GM19351 (cell line): Measurements from ENCODE around the gene TMTC2.
A peak's percentile ranks its signal among the peaks of the same experiment; 100 is the strongest.

Experiments used
- ATAC-seq: cut with Tn5 transposase; IDR thresholded peaks from one replicate; pipeline ENCODE4 v1.9.1; 2021; ENCODE audit warnings: mild to moderate bottlenecking, moderate library complexity; ENCODE audit not compliant: unreplicated experiment

TMTC2 gene

DNA sequence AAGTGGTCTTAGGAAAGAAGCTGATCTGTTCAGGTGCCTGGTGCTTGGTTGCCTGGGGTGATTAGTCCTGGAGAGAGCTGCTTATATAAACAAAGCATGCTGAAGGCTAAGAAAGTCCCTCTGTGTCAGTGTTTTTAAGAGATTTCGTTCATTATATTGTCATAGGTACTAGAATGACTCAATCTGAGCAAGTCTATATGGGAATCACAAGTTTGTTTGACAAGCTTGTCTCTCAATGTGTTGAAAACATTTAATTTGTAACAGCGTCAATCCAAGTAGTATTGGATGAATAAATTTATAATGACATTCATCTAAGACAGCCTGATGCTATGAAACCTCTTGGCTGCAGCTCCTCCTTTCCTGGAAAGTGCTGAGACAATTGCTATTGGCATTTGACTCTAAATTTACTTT is 256.3 kb downstream of the TMTC2 start:
- peak; percentile 60 for ATAC-seq

DNA sequence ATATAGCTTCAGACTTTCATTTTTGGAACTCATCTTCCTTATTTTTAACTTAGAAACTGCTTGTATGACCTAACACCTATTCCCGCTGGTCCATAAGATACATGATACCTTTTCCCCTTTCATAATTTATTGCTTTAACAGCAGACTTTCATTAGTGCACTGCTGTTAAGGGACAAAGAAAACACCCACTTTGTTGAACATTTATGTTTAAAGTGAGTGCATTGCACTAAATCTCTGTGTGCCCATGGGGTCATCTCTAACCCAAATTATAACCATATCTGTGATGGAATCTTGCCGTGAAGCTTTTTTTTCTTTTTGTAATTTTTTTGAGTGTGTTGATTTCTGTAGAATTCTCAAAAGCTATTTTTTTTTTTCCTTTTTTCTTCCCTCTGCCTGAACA is 261.8 kb downstream of the TMTC2 start:
- ATAC-seq, result no peak

DNA sequence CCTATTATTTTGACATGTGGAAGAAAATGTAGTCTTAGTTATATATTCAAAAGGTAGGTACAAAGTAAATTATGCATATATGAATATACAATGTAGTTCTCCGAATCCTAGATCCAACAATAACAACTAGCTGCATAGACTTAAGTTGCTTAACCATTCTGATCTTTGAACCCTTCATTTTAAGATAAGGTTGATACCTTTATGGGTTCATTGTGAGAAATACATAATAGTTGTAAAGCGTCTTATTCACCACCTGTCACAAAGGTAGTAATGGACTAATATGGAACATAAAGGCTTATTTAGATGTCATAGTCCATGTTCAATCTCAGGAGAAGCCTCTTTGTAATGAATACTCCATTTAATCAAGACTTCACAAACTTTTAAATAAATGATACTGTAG is 263.6 kb downstream of the TMTC2 start:
- ATAC-seq, result no peak

DNA sequence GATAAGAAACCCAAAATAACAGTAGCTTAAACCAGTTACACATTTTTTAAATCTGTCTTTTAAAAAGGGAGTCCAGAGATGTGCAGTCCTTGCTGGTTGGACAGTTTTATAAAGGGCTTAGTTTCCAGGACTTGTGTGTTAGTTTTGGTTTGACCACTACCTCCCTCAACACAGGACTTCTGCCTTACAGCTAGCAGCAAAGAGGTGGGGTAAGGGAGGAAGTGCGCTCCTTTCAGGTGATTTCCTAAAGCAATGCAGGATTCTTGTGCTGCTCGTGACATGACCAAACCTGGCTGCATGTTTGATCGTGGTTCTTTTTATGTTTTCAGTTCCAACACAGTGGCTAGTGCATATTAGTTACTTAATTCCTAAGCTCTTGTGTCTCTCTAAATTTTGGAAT is 266.2 kb downstream of the TMTC2 start:
- no peak for ATAC-seq

DNA sequence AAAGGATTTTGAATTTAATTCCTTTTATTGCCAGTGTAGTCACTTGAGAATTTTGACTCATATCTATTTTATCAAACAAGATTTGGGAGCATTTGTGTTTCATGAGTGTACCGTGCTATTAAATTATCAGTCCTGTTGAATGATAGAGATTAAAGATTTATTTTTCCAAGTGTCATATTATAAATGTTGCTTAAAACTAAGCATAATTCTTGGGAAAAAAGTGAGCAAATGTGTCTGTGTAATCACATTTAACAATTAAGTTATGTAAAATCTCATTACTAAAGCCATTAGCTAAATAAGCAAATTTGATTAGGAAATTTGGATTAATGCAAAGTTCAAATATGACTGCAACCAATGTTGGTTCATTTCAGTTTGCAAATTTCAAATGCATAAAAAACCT is 266.7 kb downstream of the TMTC2 start:
- no peak for ATAC-seq

DNA sequence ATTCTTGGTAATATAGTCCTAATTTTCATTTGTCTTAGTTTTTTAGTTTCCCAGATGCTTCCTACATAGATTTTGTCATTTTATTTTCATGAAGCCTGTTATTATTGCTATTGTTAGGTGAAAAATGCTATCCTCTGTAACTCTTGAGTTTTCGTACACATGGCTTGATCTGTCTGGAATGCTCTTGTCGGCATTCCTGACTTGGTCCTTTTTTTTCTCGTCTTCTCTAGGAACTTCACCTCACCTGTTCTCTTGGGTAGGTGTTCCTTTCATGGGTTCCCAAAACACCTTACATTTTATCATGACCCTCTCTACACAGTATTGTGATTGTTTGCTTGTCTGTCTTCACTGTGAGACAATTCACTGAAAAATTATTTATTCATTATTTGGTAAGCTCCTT is 267.4 kb downstream of the TMTC2 start:
- no peak for ATAC-seq

DNA sequence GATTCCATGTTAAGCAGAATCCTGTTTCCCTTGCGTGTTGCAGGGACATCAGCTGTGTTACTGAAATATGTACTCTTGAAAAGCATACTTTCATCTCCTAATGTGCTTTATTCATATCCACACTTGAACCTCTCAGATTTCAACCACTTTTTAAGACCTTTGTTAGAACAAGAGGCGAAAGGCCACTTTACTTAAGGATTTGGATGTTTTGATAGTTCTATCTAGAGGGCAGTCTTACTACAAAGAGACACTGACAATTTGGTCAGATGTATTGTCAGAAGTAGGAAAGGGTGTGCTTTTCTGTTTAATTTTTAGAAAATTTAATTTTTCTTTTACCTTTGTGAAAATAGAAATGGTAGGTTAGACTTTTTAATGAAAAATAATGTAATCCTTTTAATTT is 267.9 kb downstream of the TMTC2 start:
- no peak for ATAC-seq

DNA sequence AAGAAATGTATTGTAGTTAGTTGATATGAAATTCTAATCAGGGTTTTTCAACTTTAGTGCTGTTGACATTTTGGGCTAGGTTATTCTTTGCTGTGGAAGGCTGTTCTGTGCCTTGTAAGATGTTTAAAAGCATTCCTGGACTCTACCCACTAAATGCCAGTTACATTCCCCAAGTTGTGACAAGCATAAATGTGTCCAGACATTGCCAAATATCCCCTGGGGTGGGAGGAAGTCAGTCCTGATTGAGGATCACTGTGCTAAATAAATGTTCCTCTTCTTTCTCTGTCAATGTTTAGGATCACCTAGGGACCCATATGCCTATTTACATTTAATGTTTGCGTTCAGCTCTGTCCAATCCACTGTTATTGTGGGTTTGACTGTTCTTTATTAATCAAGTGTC is 268.3 kb downstream of the TMTC2 start:
- no peak for ATAC-seq

DNA sequence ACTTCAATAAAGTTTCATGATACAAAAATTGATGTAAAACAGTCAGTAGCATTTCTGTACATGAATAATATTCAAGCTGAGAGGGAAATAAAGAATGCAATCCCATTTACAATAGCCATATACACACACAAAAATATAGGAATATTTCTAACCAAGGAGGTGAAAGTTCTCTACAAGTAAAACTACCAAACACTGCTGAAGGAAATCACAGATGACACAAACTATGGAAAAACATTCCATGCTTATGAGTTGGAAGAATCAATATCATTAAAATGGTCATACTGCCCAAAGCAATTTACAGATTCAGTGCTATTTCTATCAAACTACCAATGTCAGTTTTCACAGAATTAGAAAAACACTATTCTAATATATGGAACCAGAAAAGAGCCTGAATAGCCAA is 272.3 kb downstream of the TMTC2 start:
- ATAC-seq, result no peak

DNA sequence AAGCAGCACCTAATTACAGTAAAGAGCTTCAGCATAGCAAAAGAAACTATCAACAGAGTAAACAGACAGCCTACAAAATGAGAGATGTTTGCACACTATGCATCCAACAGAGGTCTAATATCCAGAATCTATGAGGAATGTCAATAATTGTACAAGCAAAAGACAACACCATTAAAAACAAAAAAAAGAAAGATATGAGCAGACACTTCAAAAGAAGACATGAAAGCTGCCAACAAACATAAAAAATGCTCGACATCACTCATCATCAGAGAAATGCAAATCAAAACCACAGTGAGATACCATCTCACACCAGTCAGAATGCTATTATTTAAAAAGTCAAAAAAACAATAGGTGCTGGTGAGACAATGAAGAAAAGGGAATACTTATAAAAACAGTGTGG is 273.1 kb downstream of the TMTC2 start:
- peak; percentile 63 for ATAC-seq

DNA sequence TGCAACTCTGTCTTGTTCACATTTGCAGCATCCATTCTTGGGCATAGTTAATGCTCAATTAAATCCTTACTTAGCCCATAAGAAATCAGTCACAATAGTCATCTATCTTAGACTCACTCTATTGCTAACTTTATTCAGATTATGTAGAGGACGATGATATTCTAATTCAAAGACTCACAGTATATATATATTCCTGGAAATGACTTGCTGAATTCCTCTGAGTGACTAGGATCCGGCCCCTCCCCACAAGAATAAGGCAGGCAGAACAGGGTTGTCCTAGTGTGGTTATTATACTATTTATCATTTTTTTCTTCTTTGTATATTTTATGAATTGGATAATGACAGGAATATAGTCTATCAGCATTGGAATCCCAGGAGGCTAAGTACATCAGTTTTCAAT is 275.1 kb downstream of the TMTC2 start:
- no peak for ATAC-seq

DNA sequence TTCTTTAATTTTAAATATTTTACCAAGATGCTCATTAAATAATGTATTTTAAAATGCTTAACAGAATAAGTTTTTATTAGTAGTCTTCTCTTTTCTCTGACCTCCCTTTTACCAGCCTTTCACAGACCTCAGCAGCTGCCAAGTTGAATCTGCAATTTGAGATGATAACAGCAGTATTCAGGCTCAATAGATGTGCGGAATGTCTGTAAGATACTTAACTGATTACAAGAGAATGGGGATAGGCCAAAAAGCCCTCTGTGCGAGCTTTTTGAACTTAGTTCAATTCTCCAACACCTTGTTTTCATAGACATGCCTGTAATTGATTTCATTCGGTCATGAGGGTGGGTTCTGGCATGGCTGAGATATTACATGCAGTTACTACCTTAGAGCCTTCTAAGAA is 277.2 kb downstream of the TMTC2 start:
- no peak for ATAC-seq

DNA sequence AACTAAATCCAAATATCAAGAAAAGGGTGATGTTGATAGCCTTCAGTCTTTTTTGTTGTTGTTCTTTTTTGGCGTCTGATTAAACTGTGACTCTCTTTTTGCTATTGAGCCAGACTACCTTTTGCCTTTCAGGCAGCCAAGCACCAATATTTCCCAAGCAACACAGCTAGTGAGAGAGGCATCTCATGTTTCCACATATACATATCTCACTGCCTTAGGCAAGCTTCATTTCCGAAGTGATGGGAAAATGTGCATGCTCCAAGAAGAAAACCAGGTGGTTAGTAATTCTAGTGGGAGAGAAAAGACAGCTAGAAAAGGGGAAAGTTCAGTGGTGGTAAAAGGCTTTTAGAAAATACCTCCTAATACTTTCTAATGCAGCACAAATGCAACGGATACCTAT is 277.7 kb downstream of the TMTC2 start:
- ATAC-seq, result no peak

DNA sequence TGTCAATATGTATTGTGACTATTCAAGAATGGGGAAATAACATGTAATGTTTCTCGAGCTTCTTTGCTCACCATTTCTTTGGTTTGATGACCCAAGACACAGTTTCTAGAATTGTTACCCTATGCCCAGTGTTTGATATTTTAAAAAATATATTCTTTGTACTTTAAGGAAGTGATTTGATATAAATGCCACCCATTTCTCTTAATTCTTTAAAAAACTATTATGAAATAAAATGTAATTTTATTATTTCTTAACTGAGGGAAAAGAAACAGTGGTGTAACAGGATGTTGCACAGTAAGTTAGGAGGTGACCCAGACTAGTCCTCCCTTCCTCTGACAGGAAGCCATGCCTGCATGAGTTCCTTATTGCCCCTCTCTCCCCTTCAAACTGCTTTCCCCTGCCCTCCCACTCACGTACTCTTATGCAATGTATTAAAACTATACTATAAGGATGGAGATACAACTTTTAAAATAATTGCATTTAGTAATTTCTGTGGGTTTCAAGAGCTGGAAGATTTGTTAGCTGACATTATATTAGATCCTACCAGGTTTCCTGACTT is 279.4 kb downstream of the TMTC2 start:
- no peak for ATAC-seq

DNA sequence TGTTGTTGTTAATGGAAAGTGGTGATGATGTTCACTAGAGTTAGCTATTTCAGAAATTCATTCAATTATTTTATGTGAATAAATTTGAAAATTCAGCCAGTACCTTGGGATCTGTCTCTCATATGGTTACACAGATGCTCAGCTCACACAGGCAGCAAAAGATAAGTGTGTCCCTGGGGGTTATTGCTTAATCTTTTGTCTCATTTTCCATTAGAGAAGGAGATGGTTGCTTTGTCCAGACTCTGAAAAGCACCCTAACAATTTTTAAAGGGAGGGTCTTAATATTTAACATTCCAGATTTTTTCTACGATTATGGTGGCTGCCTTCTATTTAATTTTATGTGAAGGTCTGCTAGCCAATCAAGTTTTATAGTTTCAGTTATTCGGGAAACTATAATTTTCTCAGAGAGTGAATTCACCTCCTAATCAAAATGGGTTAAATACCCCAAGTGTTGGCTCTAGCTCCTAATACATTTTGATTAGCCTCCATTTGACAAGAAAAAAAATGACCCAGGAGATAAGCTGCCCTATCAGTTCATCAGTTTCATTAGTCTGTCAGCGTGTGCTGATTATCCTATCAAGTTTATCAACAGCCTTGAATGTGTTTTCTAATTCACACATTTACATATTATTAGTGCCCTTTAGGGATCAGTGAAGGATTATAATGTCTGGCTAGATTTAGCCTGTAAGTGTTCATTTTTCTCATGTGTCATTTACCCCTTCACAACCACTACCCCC is 282.1 kb downstream of the TMTC2 start:
- ATAC-seq, result no peak

DNA sequence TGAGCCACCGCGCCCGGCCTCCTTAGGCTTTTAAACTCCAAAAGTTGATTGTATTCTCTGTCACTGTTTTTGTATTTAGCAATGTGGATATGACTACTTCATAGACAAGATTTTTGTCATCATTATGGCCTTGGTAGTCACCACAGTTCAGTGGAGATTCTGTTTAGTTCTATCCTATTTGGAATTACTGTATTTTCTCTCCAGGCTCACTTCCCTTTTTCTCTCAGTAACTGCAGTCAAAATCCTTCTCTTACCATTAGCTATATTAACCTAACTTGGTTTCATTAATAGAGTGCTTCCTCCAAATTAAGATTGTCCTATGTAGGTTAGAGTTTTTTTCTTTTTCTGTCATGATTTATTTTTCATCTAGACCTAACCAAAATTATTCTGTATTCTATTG is 283.9 kb downstream of the TMTC2 start:
- ATAC-seq, result no peak

DNA sequence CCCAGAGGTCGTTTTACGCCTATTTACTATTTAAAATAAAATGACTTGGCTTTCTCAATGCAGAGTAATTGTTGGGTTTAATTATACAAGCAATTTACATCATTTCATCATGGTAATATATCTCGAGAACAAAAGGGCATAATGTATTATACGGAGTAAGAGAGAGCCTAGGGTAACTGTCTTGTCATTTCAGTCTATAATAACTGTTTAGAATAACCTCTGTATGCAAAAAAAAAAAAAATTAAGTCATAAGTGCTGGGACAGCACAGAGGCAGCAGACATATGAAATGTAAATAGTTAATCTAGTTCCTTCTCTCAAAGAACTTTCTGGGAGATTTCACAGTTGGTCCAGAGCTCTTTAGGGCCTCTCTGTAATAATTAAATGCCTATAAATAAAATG is 284.9 kb downstream of the TMTC2 start:
- ATAC-seq, result no peak

DNA sequence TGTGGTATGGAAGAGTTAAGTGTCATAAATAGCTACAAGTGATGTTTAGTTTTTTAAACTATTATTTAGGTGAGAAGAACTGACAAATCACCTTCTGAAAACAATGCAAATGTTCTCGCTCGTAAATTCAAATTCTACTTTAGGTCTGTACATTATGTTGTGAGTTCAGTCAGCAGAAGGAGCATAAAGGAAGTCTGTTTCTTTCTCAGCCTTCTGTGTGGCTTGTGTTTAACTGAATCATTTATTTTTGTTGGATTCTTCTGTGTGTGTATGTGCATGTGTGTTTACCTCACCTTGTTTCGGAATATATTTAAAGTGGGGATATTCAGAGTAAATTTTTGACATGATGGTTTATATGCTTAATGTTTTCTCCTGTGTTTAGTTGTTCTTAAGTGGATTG is 285.9 kb downstream of the TMTC2 start:
- no peak for ATAC-seq

DNA sequence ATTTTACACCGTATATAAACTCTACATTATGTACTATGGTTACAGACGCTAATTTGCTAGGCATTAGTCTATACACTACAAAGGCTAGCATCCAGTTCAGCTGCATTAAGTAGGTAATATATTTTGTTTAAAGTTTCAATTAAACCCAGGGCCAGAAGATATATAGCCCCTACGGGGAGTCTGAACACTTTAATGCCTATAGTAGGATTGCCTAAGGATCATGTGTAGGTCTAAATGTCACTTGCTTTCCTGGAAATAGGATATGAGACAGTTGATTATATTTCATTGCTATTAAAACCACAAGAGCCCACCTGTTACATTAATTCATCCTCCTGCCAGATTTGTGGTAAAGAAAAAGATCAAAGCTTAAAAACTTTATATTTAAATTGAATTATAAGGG is 286.9 kb downstream of the TMTC2 start:
- no peak for ATAC-seq

DNA sequence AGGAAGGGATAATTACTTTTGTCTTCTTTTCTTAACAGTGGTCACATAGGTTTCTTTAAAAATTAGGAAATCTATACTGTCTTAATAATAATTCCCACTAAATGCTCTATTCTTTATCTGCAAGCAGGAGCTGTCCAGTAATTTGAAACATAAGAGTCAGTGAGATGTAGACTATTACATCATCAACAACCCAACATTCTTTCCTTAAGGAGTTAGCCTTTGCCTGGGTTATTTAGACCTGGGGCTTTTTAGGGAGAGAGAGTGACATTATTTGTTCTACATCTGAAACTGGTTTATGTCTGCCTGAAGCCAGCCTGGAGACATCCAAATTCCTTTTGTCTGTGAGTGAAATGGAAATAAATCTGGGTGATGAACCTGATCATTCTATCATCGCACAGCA is 294.4 kb downstream of the TMTC2 start:
- no peak for ATAC-seq

DNA sequence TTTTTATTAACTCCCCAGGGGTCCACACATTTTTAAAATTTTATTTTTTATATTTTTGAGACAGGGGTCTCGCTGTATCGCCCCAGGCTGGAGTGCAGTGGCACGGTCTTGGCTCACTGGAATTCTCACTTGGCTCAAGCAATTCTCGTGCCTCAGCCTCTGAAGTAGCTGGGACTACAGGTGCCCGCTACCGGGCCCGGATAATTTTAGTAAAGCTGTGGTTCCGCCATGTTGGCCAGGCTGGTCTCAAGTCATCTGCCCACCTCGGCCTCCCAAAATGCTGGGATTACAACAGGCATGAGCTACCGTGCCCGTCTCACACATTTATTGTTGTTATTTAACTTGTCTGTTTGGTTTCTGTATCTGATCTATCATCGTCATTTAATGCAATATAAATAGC is 307.4 kb downstream of the TMTC2 start:
- ATAC-seq, result no peak

DNA sequence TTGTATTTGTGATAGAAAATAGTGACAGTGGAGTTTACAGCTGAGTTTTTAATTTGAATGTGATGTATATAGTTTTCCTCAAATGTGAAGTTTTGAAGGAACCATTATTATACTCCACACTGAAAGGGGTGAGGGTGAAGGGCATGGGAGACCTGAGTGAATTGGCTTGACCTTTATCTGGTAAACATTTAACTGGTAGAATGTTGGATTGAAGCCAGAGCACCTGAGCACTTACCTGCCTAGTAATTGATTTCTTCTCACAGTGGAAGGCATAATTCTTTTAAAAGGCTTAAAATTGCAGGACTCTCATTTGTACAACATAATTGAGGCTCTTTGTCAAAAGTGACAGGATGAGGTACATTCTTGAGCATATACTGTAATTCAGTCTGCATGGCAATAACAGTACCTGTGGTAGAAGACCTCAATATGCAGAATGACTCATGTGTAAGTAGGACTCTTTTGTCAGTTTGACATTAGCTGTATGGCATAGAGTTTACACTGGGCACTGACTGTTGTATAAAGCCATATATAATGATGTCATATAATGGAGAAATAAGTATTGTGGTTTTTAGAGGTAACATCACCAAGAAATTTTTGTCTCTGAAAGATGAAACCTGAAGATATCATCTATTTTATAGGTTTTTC is 309.6 kb downstream of the TMTC2 start:
- peak; percentile 90 for ATAC-seq

DNA sequence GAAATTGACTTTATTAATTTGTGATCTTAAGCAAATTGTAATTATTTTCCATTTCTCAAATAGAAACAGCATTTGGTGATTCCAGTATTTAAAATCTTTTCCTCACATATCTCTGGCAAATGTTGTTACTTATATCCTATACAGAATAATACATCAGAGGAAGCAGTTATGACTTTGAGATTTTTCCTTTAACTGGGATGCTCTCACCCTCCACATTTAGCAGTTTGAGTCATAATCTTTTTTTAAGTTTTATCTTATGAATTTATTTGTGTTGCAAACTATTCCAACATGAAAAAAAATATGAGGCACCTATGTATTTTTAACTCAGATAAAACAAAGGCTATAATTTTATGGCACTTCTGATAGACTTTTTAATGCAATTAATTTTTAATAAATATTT is 311.8 kb downstream of the TMTC2 start:
- no peak for ATAC-seq
